ENCODE results near the gene CAP1.

The CAP1 gene

DNA sequence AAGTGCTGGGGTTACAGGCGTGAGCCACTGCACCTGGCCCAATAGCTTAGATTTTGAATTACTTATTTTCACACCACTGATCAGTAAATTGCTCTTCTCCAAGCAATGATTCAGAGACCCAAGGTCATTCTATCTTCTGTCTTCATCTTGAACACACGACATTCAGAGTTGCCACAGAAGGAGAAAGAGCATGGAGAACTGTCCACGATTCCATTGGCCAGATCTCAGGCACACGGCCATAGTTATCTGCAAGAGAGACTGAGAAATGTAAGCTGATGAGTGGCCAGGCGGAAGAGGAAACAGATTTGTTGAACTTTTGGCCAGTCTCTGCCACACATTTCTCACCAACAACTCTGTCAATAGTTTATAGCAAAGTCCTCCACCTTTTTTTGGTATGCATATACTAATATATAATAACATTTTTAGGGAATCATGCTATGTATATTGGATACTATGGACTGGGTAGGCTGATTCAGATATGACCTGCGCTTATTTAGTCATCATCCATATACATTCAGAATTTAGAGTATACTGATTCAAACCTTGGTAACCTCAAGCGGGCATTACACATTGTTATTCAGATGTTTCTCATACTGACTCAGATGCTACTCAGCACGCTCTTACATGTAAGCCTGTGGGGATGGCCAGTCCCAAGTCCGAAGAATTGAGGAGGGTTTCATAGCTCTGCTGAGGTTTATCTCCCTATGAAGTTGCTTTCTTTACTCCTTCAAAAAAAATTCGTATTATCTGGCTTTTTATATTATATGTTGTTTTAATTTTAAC is 25.5 kb upstream of the CAP1 start:
- no peaks in the 10 kb centered on the region for H3K27me3 ChIP-seq (replicated peaks; ENCODE audit: control insufficient read depth, insufficient read depth, low read length)
- H3K4me3 ChIP-seq (replicated peaks; ENCODE audit: low read depth, low read length): no peak overlapping the region
- no peak for DNase-seq (ENCODE audit: extremely low read depth, insufficient read length)
- no peak for TF ChIP-seq CTCF (IDR thresholded peaks at IDR 0.05; ENCODE audit: insufficient read depth, low read length, poor library complexity, severe bottlenecking)
- H3K36me3 ChIP-seq (ENCODE audit: control insufficient read depth, insufficient read depth, low read length): no peaks in the 10 kb centered on the region

GRCh38 chr1:40017951-40018575 is 22.5 kb upstream of the CAP1 start:
- Histone ChIP-seq H3K4me3 (replicated peaks; ENCODE audit: low read depth, low read length) (no peak overlapping the region), H3K36me3 (ENCODE audit: control insufficient read depth, insufficient read depth, low read length) (no peaks in the 10 kb centered on the region), H3K27me3 (replicated peaks; ENCODE audit: control insufficient read depth, insufficient read depth, low read length) (no peaks in the 10 kb centered on the region)
- no peak for DNase-seq (ENCODE audit: extremely low read depth, insufficient read length)
- TF ChIP-seq CTCF (IDR thresholded peaks at IDR 0.05; ENCODE audit: insufficient read depth, low read length, poor library complexity, severe bottlenecking): no peak

- no peak for DNase-seq (ENCODE audit: extremely low read depth, insufficient read length)
- no peak overlapping the region for H3K4me3 ChIP-seq (replicated peaks; ENCODE audit: low read depth, low read length)
- no peak for TF ChIP-seq CTCF (IDR thresholded peaks at IDR 0.05; ENCODE audit: insufficient read depth, low read length, poor library complexity, severe bottlenecking)
These were observed 20.0 kb upstream of the CAP1 start for GRCh38 chr1:40020447-40021085.

DNA sequence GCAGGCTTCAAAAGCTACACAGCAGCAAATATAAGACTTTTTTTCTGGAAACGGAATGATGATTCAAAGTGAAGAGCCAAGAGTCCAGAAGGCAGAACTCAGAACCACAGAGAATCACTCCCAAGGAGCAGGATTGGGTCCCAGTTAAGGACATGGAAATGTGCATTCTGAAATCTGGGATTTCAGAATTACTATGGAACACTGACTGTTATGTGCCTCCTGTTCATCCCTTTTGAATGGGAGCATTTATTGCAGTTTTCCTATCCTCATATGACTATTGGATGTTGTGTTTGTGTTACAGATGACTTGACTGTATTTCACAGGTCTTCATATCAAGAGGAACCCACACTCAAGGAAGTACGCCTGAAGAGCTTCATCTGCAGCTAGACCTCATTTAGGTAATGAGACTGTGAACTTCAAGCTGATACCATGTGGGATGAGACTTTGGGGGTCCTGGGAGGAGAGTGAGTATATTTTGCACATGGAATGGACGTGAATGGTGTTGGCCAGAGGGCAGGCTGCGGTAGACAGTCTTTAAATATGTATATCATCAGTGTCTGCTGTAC is 17.1 kb upstream of the CAP1 start:
- DNase-seq (ENCODE audit: extremely low read depth, insufficient read length): no peak
- no peaks in the 10 kb centered on the region for H3K36me3 ChIP-seq (ENCODE audit: control insufficient read depth, insufficient read depth, low read length)
- H3K27me3 ChIP-seq (replicated peaks; ENCODE audit: control insufficient read depth, insufficient read depth, low read length): no peaks in the 10 kb centered on the region
- H3K4me3 ChIP-seq (replicated peaks; ENCODE audit: low read depth, low read length): no peak overlapping the region
- TF ChIP-seq CTCF (IDR thresholded peaks at IDR 0.05; ENCODE audit: insufficient read depth, low read length, poor library complexity, severe bottlenecking): no peak

More at GRCh38 chr1:40020447-40021085, 20.0 kb upstream of the CAP1 start:
- Histone ChIP-seq H3K27me3 (replicated peaks; ENCODE audit: control insufficient read depth, insufficient read depth, low read length) (no peaks in the 10 kb centered on the region), H3K36me3 (ENCODE audit: control insufficient read depth, insufficient read depth, low read length) (no peaks in the 10 kb centered on the region)

GRCh38 chr1:40024671-40025070 is 15.9 kb upstream of the CAP1 start:
- Histone ChIP-seq H3K36me3 (ENCODE audit: control insufficient read depth, insufficient read depth, low read length) (no peaks in the 10 kb centered on the region), H3K27me3 (replicated peaks; ENCODE audit: control insufficient read depth, insufficient read depth, low read length) (no peaks in the 10 kb centered on the region), H3K4me3 (replicated peaks; ENCODE audit: low read depth, low read length) (no peak overlapping the region)
- TF ChIP-seq CTCF (IDR thresholded peaks at IDR 0.05; ENCODE audit: insufficient read depth, low read length, poor library complexity, severe bottlenecking): no peak
- DNase-seq (ENCODE audit: extremely low read depth, insufficient read length): no peak

All from GM06990 (cell line).